H1 (cell line): ENCODE measurements around the gene EXOC2. TPM values are rescaled to one million over a fixed set of nuclear protein-coding genes. Genes with fewer than 3 reads are reported as not detected.

ENCODE experiments used
- CBX8 ChIP-seq: fragments of 300-800, 300-1000 bp; sonication (generic); IDR thresholded peaks from 2 replicates; pipeline ENCODE4 v1.7.1; 2016; ENCODE audit warnings: low read depth, low read length, borderline replicate concordance
- HDAC6 ChIP-seq: IDR thresholded peaks from one replicate; pipeline ENCODE4 v1.7.1; 2012; ENCODE audit warnings: low read depth, mild to moderate bottlenecking, inconsistent platforms, low read length, moderate library complexity
- PHF8 ChIP-seq: fragments of 200-600 bp; sonication (generic); conservative IDR thresholded peaks from 2 replicates; pipeline ENCODE4 v1.7.1; 2012; ENCODE audit warnings: low read depth, mild to moderate bottlenecking, inconsistent platforms, low read length, moderate library complexity
- POLR2AphosphoS5 ChIP-seq: IDR thresholded peaks from 2 replicates; pipeline ENCODE4 v1.6.1; 2011; ENCODE audit warnings: low read depth, low read length
- RBBP5 ChIP-seq: IDR thresholded peaks from 2 replicates; pipeline ENCODE4 v1.7.1; 2012; ENCODE audit warnings: low read depth, mild to moderate bottlenecking, inconsistent platforms, low read length, moderate library complexity, borderline replicate concordance
- RXRA ChIP-seq: IDR thresholded peaks from 2 replicates; pipeline ENCODE4 v1.6.1; 2011; ENCODE audit warnings: low read depth, mild to moderate bottlenecking, low read length, moderate library complexity; ENCODE audit not compliant: insufficient read depth
- SP2 ChIP-seq: IDR thresholded peaks from 2 replicates; pipeline ENCODE4 v1.6.1; 2012; ENCODE audit warnings: mild to moderate bottlenecking, low read length, inconsistent platforms
- TAF1 ChIP-seq: IDR thresholded peaks from 2 replicates; pipeline ENCODE4 v1.6.1; 2011; ENCODE audit warnings: mild to moderate bottlenecking, low read depth, low read length
- polyA plus RNA-seq, 7 experiments: library from polyadenylated mRNA; depleted of rRNA in 3 of 7; stranded (reverse) in 5 of 7; unstranded in 2 of 7; fragments of >200 nt in 5 of 7; fragments of 200-250 nt in 2 of 7; gene quantifications; 1 replicate in 5 of 7; 2 replicates in 1 of 7; 4 replicates in 1 of 7; pipeline versions ENCODE4 v1.2.1 to v1.2.3, GENCODE V29; 2011 to 2013; ENCODE audit warnings: missing spikeins in 2 of 7, mixed read lengths in 2 of 7
- total RNA-seq: library from RNA; stranded (reverse); fragmentation: NEBNext Ultra II Directional; extraction: Animal tissue kit (Norgen Biotek cat#: 25700); gene quantifications from 2 replicates; pipeline ENCODE4 v1.2.1, GENCODE V29; 2021

The EXOC2 gene
- total and polyA plus RNA-seq, 2 of the 8 experiments (the other 6 are each of a cell fraction or from before 2014, with no cell fraction given), result 25.5 to 44.4 TPM

DNA sequence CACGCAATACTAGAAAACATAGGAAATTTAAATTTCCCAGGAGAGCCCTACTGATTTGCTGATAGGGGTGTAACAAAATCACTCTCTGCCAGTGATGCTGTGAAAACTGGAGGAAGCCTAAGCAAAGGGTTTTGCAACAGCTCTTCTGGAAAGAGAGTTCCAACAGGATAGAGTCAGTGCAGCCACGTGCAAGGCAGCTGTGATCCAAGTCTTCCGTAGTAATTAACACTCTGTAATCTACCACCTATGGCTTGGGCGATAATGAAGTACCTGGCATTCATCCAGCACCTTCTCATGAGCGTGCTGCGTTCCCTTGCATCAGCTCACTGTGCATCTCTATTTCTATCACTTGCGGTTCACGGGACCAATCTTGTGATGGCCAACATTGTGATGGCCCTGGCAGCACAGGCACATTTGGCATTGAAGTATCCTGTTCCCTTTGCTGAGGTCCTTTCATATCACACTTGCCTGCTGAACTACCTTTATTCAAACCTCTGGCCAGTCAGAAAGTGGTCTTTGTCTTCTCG is 253.2 kb downstream of the EXOC2 start (continued):
- TF ChIP-seq RBBP5, result no peak
- no peak for TF ChIP-seq PHF8
- no peak for TF ChIP-seq SP2
- TF ChIP-seq TAF1, result no peak
- TF ChIP-seq HDAC6, result no peak
- TF ChIP-seq CBX8, result no peak
- no peak for TF ChIP-seq POLR2AphosphoS5
- TF ChIP-seq RXRA, result no peak
- TF ChIP-seq, all 59 proteins: peak for 0
